Calu3 (cell line): Measurements from ENCODE around the gene ACE. TPM values are rescaled to one million over a fixed set of nuclear protein-coding genes. Genes with fewer than 3 reads are reported as not detected.

Experiments used
- BruUV-seq: library from RNA; stranded (reverse); fragments of 400-500 nt; replicated peaks from 2 replicates; lab custom pipeline; 2021; lab: Mats Ljungman, UMichigan
- CTCF ChIA-PET: fragments of 300-600 bp; sonication (Branson Sonifier 250); formaldehyde crosslinking; loops from one replicate; lab custom pipeline; 2022; ENCODE audit warnings: antibody characterized with exemption; lab: Charles Lee
- DNase-seq: peaks from one replicate; pipeline ENCODE4 v3.0.0; 2022
- H3K27ac Mint-ChIP-seq: one replicate; pipeline ENCODE4 v1.8.0; 2022; ENCODE audit warnings: mixed read lengths; ENCODE audit not compliant: unreplicated experiment
- H3K27me3 Mint-ChIP-seq: one replicate; pipeline ENCODE4 v1.8.0; 2022; ENCODE audit warnings: mixed read lengths; ENCODE audit not compliant: unreplicated experiment
- H3K36me3 Mint-ChIP-seq: one replicate; pipeline ENCODE4 v1.8.0; 2022; ENCODE audit warnings: mild to moderate bottlenecking, moderate library complexity, mixed read lengths; ENCODE audit not compliant: insufficient read depth, unreplicated experiment
- H3K4me1 Mint-ChIP-seq: one replicate; pipeline ENCODE4 v1.8.0; 2022; ENCODE audit warnings: mild to moderate bottlenecking, low read depth, mixed read lengths; ENCODE audit not compliant: unreplicated experiment
- H3K4me3 Mint-ChIP-seq: one replicate; pipeline ENCODE4 v1.8.0; 2022; ENCODE audit warnings: mild to moderate bottlenecking, low read depth, moderate library complexity, mixed read lengths; ENCODE audit not compliant: unreplicated experiment
- H3K9me3 Mint-ChIP-seq: one replicate; pipeline ENCODE4 v1.8.0; 2022; ENCODE audit warnings: low read depth, mixed read lengths; ENCODE audit not compliant: unreplicated experiment
- intact Hi-C: fragments of 100-400 bp; cut with micrococcal nuclease; formaldehyde crosslinking; loops from one replicate; pipeline ENCODE4 v1.10.0; 2022; ENCODE audit not compliant: unreplicated experiment
- total RNA-seq: library from RNA; stranded (reverse); gene quantifications from 2 replicates; pipeline ENCODE4 v1.2.3, GENCODE V29; 2022
- TF ChIP-seq, protein P1 (sequence below): fragments of 200-600 bp; IDR thresholded peaks from one replicate; pipeline ENCODE4 v1.8.0; 2022; ENCODE audit warnings: antibody characterized with exemption; ENCODE audit not compliant: unreplicated experiment

Gene ACE
- total RNA-seq, 1 experiment from 2014 or later = 5.9 TPM

DNA sequence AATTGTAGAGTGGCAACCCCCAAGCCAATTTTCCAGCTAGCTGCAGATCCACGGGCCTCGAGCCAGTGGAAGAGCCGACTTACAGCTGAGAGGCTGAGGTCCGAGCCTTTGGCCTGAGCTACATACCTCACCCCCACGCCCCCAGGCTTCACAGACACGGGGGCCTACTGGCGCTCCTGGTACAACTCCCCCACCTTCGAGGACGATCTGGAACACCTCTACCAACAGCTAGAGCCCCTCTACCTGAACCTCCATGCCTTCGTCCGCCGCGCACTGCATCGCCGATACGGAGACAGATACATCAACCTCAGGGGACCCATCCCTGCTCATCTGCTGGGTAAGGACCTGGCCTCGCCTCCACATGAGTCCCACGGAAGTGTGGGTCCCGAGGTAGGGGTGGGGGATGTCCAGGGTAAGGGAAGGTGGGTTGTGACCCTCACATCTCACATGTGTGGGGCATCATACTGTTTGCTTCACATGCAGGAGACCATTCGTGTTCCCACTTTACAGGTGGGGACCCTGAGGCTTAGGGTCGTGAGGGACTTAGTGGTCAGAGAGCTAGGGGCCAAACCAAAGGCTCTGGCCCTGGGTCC, 3.4 kb downstream of the ACE start:
- TF ChIP-seq, protein P1, sequence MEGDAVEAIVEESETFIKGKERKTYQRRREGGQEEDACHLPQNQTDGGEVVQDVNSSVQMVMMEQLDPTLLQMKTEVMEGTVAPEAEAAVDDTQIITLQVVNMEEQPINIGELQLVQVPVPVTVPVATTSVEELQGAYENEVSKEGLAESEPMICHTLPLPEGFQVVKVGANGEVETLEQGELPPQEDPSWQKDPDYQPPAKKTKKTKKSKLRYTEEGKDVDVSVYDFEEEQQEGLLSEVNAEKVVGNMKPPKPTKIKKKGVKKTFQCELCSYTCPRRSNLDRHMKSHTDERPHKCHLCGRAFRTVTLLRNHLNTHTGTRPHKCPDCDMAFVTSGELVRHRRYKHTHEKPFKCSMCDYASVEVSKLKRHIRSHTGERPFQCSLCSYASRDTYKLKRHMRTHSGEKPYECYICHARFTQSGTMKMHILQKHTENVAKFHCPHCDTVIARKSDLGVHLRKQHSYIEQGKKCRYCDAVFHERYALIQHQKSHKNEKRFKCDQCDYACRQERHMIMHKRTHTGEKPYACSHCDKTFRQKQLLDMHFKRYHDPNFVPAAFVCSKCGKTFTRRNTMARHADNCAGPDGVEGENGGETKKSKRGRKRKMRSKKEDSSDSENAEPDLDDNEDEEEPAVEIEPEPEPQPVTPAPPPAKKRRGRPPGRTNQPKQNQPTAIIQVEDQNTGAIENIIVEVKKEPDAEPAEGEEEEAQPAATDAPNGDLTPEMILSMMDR = no peak
- intact Hi-C loops = no loop called here

DNA sequence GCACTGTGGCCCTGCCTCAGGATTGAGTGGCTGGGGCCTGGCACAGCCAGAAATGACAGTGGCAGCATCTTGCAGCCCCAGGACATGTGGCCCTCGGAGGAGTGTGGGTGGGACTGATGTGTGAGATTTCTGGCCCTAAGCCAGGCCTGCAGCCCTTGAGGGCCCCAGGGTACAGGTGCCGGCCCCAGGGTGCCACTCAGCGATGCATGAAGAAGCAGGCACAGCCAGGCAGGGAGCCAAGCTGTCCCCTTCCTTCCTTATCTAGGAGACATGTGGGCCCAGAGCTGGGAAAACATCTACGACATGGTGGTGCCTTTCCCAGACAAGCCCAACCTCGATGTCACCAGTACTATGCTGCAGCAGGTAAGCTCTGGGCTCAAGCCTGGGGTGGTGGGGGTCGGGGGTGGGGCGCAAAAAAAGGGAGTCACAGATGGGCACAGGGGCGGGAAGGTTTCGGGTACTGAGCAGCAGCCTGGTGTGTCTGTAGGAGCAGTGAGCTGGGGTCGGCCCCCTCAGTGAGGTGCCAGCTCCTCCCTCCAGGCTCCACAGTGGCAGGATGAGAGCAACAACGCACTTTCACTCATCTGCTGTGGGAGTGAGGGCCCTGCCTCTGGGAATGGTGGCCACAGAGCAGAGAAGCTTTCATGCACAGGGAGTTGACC, 4.1 kb downstream of the ACE start:
- CTCF ChIA-PET = interaction anchor here (0.7 to 4.8 kb wide), 2 partner anchors 56 to 70 kb away, joined by 5 to 50 read pairs; no protein-coding TSS in a partner anchor
- TF ChIP-seq, protein P1 = no peak
- H3K36me3 Mint-ChIP-seq = peaks cover 15% of the 10 kb centered on the region
- H3K27me3 Mint-ChIP-seq = no peaks in the 10 kb centered on the region
- H3K4me1 Mint-ChIP-seq = no peaks in the 10 kb centered on the region
- H3K4me3 Mint-ChIP-seq = no peak overlapping the region
- BruUV-seq = no TSS peak
- no peak overlapping the region for H3K27ac Mint-ChIP-seq
- no peak for DNase-seq
- no peaks in the 10 kb centered on the region for H3K9me3 Mint-ChIP-seq
- intact Hi-C loops = no loop called here

More for the DNA sequence above, 3.4 kb downstream of the ACE start:
- Mint-ChIP-seq H3K4me3 (no peak overlapping the region), H3K36me3 (peaks cover 15% of the 10 kb centered on the region), H3K27ac (no peak overlapping the region), H3K9me3 (no peaks in the 10 kb centered on the region), H3K27me3 (no peaks in the 10 kb centered on the region), H3K4me1 (no peaks in the 10 kb centered on the region)
- CTCF ChIA-PET = interaction anchor here (4.8 kb wide), 1 partner anchor 55 kb away, joined by 50 read pairs; no protein-coding TSS in a partner anchor
- no peak for DNase-seq
- no TSS peak for BruUV-seq

DNA sequence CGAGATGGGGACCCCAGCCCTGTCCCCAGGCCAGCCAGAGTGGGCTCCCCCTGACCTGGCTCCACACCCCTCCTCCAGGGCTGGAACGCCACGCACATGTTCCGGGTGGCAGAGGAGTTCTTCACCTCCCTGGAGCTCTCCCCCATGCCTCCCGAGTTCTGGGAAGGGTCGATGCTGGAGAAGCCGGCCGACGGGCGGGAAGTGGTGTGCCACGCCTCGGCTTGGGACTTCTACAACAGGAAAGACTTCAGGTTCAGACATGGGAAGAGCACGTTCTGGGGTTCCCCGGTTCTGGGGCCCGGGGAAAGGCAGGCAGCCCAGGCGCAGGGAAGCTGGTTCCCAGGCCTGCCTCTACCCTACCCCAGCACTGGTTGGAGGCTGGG, 4.6 kb downstream of the ACE start:
- TF ChIP-seq, protein P1 = no peak
- H3K27me3 Mint-ChIP-seq = no peaks in the 10 kb centered on the region
- CTCF ChIA-PET = interaction anchor here (0.7 to 4.8 kb wide), 2 partner anchors 56 to 70 kb away, joined by 5 to 50 read pairs; no protein-coding TSS in a partner anchor
- H3K4me1 Mint-ChIP-seq = no peaks in the 10 kb centered on the region
- intact Hi-C loops = no loop called here
- no peak for DNase-seq
- H3K36me3 Mint-ChIP-seq = peaks cover 15% of the 10 kb centered on the region
- no peak overlapping the region for H3K27ac Mint-ChIP-seq
- no TSS peak for BruUV-seq
- no peak overlapping the region for H3K4me3 Mint-ChIP-seq
- H3K9me3 Mint-ChIP-seq = no peaks in the 10 kb centered on the region

DNA sequence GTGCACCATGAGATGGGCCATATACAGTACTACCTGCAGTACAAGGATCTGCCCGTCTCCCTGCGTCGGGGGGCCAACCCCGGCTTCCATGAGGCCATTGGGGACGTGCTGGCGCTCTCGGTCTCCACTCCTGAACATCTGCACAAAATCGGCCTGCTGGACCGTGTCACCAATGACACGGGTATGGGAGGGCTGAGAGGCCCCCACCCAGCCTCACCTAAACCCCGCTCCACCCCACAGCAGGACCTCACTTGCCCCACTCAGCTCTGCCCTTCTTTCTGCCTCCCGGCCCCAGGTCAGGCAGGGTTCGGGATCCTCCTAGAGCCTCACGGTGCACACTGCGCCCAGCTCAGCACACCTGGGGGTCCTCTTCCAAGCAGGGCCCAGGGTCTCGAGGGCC, 5.6 kb downstream of the ACE start:
- no TSS peak for BruUV-seq
- Mint-ChIP-seq H3K9me3 (no peaks in the 10 kb centered on the region), H3K4me3 (no peak overlapping the region), H3K4me1 (no peaks in the 10 kb centered on the region), H3K36me3 (peaks cover 12% of the 10 kb centered on the region), H3K27me3 (no peaks in the 10 kb centered on the region), H3K27ac (no peak overlapping the region)
- TF ChIP-seq, protein P1 = no peak
- CTCF ChIA-PET = no interaction called here
- no peak for DNase-seq
- intact Hi-C loops = no loop called here
